SKM-1 (cell line): ENCODE results near the gene ZMIZ1.

Experiments used
- DNase-seq: peaks from one replicate; lab custom pipeline; 2025; ENCODE audit not compliant: unreplicated experiment; lab: John Stamatoyannopoulos, UW

Gene ZMIZ1

GRCh38 chr10:79224263-79224949, 155.6 kb downstream of the ZMIZ1 start:
- no peak for DNase-seq

GRCh38 chr10:79224992-79225391, 156.2 kb downstream of the ZMIZ1 start:
- no peak for DNase-seq

GRCh38 chr10:79226391-79227245, 157.9 kb downstream of the ZMIZ1 start:
- DNase-seq = no peak

- DNase-seq = no peak
These were observed 160.3 kb downstream of the ZMIZ1 start for GRCh38 chr10:79229071-79229541.

GRCh38 chr10:79229830-79230327, 161.1 kb downstream of the ZMIZ1 start:
- DNase-seq = no peak

GRCh38 chr10:79230328-79230830, 161.6 kb downstream of the ZMIZ1 start:
- no peak for DNase-seq

- no peak for DNase-seq
These were observed 162.1 kb downstream of the ZMIZ1 start for GRCh38 chr10:79230850-79231249.

GRCh38 chr10:79231908-79232307, 163.1 kb downstream of the ZMIZ1 start:
- DNase-seq = no peak

GRCh38 chr10:79232864-79233263, 164.1 kb downstream of the ZMIZ1 start:
- no peak for DNase-seq

- DNase-seq = no peak
These were observed 165.9 kb downstream of the ZMIZ1 start for GRCh38 chr10:79234391-79235315.

- DNase-seq = no peak
These were observed 167.1 kb downstream of the ZMIZ1 start for GRCh38 chr10:79235765-79236432.

- no peak for DNase-seq
These were observed 167.6 kb downstream of the ZMIZ1 start for GRCh38 chr10:79236433-79236765.

GRCh38 chr10:79237454-79238157, 168.8 kb downstream of the ZMIZ1 start:
- DNase-seq = no peak

- DNase-seq = no peak
These were observed 169.4 kb downstream of the ZMIZ1 start for GRCh38 chr10:79238158-79238520.

GRCh38 chr10:79238606-79239005, 169.8 kb downstream of the ZMIZ1 start:
- DNase-seq = no peak

GRCh38 chr10:79239275-79239779, 170.6 kb downstream of the ZMIZ1 start:
- DNase-seq = no peak

- DNase-seq = no peak
These were observed 171.3 kb downstream of the ZMIZ1 start for GRCh38 chr10:79239924-79240581.

GRCh38 chr10:79241629-79241989, 172.8 kb downstream of the ZMIZ1 start:
- no peak for DNase-seq

- DNase-seq = peak; percentile 74
These were observed 173.3 kb downstream of the ZMIZ1 start for GRCh38 chr10:79241990-79242619.
